ENCODE results near the gene C2orf76.

Gene C2orf76

GRCh38 chr2:119261493-119262225 lies 105.0 kb downstream of the C2orf76 start:
- DNase-seq, result no peak

DNA sequence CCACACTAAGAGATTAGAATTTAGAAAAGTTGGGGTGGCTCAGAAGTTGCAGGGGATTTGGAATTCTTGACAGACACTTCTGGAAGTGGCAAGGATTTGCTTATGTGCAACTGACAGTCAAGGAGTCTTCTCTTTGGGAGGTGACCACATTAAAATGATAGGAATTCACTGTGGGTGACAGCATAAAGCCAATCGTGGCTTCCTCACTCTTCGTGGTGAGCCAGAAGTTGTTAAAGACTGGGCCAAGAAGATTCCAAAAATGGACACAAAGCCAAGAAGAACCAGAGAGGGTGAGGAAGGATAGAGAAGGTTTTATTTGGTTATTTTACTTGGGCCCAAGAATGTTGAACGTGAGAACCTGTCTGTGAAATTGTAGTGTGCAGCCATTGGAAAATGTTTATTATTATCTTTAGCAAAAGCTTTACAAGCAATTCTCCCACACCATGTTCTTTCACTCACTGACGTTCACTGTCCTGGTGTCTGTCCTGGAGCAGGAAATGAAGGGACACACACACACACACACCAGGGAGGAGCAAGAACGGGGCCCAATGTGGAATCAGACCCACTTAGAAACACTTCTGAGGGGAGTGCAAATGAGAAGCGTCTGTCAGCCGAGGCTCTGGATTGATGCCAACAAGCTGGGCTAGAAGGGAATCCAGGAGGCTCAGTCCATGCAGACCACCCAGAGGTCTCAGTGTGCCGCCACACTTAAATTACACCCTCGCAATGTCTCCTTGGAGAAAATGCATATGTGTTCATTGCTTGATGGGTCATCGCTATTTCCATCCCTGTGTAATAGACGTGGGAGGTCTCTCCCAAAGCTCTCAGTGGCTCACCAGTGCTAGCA lies 105.8 kb downstream of the C2orf76 start:
- DNase-seq, result no peak

GRCh38 chr2:119259296-119259860 lies 107.3 kb downstream of the C2orf76 start:
- no peak for DNase-seq

DNA sequence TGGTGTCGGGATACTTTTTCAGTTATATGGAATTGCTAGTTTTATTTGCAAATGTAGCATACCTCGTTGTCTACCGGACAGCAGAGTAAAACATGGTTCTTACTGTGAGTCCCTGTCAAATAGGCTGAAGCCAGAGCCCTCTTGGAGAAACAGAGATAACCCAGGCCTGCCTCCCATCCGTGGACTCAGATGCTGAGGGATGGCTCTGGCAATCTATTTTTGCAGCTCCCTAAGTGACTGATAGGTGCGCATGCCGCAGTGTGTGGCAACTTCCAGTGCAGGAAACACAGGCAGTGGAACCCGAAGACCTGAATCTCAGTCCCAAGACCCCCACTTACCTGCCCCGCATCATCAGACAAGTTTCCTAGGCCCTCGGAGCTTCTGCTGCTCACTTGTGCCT lies 109.4 kb downstream of the C2orf76 start:
- no peak for DNase-seq

DNA sequence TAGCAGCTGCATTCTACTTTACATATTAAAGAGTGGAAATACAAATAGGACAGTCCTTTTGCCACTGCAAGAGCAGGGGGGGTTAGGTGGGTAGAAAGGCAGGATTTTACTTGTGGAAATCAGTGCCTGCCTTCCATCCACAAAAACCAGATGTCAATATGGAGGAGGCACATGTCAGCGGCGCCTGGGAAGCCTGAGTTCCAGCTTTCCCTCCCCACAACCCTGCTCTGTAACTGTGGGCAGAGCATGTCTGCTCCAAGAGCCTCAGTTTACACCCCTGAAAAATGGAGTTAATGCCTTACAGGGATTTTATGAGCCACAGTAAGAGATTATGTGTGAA lies 110.1 kb downstream of the C2orf76 start:
- no peak for DNase-seq

DNA sequence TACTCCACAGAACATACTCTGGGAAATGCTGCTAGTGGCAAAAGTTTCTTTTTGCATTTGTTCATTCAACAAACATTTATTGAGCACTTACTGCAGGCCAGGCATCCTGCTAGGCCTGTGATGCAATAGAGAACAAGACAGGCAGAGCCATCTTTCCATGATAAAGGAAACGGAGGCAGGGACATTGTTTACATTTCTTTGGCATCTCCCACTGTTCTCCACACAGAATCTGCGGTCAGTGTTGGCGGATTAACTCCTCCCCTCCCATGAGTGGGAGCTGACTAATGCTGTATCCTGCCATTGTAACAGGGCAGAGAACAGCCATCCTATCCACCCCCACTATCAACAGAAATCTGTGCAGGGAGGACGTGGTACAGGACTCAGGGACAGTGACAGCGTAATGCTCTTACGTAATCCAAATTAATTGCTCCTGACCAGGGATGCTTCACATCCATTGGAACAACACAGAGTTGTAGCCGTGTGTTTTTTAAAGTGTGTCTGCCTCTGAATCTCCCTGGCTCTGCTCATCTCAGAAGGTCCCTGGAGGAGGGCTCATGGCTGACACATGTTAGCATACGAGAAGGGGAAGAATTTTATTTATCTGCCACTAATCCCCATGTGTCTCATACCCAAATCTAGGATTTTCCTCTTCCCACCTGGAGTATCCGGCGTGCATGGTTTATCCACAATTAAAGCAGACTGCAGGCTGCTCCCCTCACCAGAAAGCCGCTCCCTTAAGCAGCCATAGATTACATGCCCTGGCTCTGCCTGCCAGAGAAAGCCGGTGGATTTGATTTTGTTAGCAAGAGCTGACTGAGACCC lies 110.7 kb downstream of the C2orf76 start:
- no peak for DNase-seq

DNA sequence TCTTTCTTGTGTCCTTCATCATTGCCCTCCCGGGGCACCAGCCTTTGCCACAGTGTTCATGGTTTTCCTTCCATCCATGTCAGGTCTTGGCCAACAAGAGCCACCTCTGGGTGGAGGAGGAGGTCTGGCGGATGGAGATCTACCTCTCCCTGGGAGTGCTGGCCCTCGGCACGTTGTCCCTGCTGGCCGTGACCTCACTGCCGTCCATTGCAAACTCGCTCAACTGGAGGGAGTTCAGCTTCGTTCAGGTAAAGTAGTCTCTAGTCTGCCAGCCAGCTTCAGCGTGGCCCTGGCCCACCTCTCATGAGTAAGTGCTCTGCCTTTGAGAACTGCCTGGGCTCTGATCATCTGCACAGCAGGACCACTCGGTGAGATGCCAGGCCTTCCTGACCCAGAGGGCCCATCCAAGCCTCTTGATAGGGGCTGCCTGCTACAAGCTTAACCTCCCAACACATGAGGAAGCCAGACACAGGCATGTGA lies 112.0 kb downstream of the C2orf76 start:
- DNase-seq, result no peak

- no peak for DNase-seq
These were observed 112.7 kb downstream of the C2orf76 start for GRCh38 chr2:119253760-119254600.

- DNase-seq, result no peak
These were observed 113.4 kb downstream of the C2orf76 start for GRCh38 chr2:119253114-119253702.
